Hepatocyte (in vitro differentiated cells): Measurements from ENCODE around the gene ATP6V0A4.

Source experiments
- EZH2phosphoT487 ChIP-seq: fragments of 200-600 bp; sonication (generic); IDR thresholded peaks from one replicate; pipeline ENCODE4 v1.6.1; 2018; ENCODE audit warnings: antibody characterized with exemption, mild to moderate bottlenecking, low read depth, moderate library complexity; ENCODE audit not compliant: unreplicated experiment, severe bottlenecking
- TF ChIP-seq, protein P1 (sequence below): fragments of 200-600 bp; sonication (generic); IDR thresholded peaks from 2 replicates; pipeline ENCODE4 v1.5.1; 2016; ENCODE audit warnings: antibody characterized with exemption, mild to moderate bottlenecking; ENCODE audit not compliant: poor library complexity

GRCh38 chr7:138796038-138796615, 1.9 kb downstream of the ATP6V0A4 start:
- TF ChIP-seq, protein P1, sequence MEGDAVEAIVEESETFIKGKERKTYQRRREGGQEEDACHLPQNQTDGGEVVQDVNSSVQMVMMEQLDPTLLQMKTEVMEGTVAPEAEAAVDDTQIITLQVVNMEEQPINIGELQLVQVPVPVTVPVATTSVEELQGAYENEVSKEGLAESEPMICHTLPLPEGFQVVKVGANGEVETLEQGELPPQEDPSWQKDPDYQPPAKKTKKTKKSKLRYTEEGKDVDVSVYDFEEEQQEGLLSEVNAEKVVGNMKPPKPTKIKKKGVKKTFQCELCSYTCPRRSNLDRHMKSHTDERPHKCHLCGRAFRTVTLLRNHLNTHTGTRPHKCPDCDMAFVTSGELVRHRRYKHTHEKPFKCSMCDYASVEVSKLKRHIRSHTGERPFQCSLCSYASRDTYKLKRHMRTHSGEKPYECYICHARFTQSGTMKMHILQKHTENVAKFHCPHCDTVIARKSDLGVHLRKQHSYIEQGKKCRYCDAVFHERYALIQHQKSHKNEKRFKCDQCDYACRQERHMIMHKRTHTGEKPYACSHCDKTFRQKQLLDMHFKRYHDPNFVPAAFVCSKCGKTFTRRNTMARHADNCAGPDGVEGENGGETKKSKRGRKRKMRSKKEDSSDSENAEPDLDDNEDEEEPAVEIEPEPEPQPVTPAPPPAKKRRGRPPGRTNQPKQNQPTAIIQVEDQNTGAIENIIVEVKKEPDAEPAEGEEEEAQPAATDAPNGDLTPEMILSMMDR = no peak
- no peak for TF ChIP-seq EZH2phosphoT487
